IMR-90 (cell line): Measurements from ENCODE around the gene CPB1.

Experiments used
- MXI1 ChIP-seq: IDR thresholded peaks from 2 replicates; pipeline ENCODE4 v1.6.1; 2012; ENCODE audit warnings: low read depth, mild to moderate bottlenecking, low read length, moderate library complexity, borderline replicate concordance
- POLR2A ChIP-seq: IDR thresholded peaks from 2 replicates; pipeline ENCODE4 v1.6.1; 2012; ENCODE audit warnings: mild to moderate bottlenecking, low read depth, low read length
- TF ChIP-seq, protein P1 (sequence below): conservative IDR thresholded peaks from 2 replicates; pipeline ENCODE4 v1.5.1; 2012; ENCODE audit warnings: mild to moderate bottlenecking, low read depth, low read length, improper control_type of control experiment

DNA sequence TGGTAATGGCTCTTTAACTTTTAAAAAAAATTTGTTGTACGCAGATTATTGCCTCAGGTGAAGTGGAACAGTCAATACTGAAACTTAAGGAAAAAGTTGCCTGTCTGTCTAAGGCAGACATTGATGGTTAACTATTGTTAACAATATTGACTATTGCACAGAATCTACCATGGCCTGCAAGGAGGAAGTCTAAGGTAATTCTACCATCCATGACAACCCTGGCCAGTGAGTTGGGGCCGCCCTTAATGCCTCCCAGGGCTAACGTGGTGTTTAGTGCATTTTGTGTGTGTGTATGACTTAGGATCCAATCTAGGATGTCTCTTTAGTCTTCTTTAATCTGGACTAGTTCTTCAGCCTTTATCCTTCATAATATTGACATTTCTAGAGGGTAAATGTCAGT lies 2.1 kb upstream of the CPB1 start:
- TF ChIP-seq, protein P1, sequence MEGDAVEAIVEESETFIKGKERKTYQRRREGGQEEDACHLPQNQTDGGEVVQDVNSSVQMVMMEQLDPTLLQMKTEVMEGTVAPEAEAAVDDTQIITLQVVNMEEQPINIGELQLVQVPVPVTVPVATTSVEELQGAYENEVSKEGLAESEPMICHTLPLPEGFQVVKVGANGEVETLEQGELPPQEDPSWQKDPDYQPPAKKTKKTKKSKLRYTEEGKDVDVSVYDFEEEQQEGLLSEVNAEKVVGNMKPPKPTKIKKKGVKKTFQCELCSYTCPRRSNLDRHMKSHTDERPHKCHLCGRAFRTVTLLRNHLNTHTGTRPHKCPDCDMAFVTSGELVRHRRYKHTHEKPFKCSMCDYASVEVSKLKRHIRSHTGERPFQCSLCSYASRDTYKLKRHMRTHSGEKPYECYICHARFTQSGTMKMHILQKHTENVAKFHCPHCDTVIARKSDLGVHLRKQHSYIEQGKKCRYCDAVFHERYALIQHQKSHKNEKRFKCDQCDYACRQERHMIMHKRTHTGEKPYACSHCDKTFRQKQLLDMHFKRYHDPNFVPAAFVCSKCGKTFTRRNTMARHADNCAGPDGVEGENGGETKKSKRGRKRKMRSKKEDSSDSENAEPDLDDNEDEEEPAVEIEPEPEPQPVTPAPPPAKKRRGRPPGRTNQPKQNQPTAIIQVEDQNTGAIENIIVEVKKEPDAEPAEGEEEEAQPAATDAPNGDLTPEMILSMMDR = no peak
- no peak for TF ChIP-seq POLR2A
- no peak for TF ChIP-seq MXI1
